Measurements from ENCODE around the gene XPO6.

Gene XPO6

DNA sequence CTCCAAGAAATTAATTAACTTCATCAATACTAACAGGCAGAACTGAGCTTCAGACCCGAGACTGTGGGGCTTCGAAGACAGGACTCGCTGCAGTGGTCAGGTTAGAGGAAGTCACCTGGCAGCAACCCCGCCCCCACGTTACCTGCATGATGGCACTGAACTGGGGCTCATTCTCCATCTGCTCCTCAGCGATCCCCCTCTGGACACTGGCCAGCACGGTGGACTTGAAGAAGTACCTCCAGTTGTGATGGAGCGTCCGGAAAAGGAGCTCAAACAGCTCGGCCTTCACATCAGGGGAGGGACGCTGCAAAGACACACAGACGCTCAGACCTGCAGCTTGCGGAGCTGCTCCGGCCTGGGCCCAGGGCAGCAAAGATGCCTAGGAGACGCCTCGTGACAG is 107.4 kb downstream of the XPO6 start:
- TF ChIP-seq, protein P1, sequence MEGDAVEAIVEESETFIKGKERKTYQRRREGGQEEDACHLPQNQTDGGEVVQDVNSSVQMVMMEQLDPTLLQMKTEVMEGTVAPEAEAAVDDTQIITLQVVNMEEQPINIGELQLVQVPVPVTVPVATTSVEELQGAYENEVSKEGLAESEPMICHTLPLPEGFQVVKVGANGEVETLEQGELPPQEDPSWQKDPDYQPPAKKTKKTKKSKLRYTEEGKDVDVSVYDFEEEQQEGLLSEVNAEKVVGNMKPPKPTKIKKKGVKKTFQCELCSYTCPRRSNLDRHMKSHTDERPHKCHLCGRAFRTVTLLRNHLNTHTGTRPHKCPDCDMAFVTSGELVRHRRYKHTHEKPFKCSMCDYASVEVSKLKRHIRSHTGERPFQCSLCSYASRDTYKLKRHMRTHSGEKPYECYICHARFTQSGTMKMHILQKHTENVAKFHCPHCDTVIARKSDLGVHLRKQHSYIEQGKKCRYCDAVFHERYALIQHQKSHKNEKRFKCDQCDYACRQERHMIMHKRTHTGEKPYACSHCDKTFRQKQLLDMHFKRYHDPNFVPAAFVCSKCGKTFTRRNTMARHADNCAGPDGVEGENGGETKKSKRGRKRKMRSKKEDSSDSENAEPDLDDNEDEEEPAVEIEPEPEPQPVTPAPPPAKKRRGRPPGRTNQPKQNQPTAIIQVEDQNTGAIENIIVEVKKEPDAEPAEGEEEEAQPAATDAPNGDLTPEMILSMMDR (IDR thresholded peaks at IDR 0.05; ENCODE audit: extremely low read depth, missing control alignments): no peak
- no peak for DNase-seq (ENCODE audit: low spot score)

DNA sequence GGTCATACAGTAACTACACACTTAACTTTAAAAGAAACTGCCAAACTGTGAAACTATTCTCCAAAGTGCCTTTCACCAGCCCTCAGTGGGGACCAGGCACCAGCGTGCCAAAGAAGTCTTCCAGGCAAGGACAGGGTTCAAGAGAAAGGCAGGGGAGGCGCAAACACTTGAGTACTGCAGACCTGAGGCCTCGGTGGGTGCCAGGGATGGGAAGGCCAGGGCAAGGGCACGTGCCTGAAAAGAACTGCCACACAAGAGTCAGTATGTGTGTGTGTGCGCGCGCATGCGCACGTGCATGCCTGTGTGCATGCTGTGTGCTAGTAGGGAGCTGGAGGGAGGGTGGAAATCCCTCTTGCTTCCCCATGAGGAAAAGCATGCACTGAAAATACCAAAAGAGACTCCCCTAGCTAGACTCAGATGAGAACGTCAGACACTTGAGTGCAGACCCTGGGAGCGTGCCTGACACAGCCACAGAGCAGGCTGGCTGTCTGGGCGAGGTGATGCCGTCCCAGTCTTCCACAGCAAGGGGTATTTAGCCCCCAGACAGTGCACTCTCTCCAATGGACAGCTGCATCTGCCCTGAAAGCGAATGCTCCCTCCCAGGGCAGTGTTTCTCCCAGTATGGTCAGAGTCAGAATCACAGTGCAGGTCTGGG is 108.1 kb downstream of the XPO6 start:
- DNase-seq (ENCODE audit: low spot score): no peak

DNA sequence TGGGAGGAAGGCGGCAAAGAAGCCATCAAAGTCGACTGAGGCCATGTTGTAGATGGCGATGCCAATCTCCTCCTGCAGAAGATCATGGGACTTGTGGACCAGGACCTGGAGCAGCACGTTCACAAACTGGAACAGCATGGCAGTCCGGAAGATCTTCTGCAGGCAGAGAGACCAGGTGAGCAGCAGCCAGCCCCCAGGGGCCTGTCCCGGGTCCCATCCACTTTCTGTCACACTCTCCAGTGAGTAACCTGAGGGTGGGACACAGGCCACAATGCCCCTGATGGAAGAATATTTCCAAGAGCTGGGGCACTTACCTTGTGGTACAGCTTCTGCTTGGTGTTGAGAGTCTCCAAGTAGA is 110.3 kb downstream of the XPO6 start:
- TF ChIP-seq, protein P1 (IDR thresholded peaks at IDR 0.05; ENCODE audit: extremely low read depth, missing control alignments): no peak
- DNase-seq (ENCODE audit: low spot score): no peak

More for the DNA sequence above, 108.1 kb downstream of the XPO6 start:
- TF ChIP-seq, protein P1 (IDR thresholded peaks at IDR 0.05; ENCODE audit: extremely low read depth, missing control alignments): no peak

DNA sequence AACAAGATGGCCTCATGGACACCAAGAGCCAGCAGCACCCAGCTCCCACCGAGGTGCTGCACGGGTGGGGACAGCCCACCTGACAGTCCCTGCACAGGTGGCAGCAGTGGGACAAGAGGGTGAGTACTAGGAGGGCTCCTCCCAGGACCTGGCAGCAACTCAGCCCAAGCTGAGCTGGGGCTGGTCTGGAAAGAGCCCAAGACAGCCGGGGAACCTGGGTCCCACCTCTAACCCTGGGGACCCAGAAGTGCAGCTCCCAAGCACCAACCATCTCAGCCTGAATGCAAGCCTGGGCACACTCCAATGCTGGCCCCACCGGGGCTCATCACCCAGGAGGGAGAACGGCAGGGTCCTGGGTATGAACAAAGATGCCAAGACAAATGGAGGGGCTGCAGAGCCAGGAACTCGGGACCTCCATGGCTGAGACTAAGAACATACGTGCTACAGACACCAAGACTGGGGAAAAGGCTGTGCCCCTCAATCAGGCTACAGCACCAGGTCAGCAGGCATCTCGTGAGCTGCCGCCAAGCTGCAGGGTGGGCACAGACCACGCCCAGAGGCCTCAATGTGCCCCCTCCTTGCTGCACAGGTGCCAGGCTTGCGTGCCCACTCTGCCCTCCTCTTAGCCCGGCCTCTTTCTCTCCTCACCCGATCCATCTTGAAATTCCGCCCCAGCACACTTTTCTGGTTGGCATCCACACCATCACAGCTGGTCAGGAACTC is 110.8 kb downstream of the XPO6 start:
- TF ChIP-seq, protein P1 (IDR thresholded peaks at IDR 0.05; ENCODE audit: extremely low read depth, missing control alignments): no peak

DNA sequence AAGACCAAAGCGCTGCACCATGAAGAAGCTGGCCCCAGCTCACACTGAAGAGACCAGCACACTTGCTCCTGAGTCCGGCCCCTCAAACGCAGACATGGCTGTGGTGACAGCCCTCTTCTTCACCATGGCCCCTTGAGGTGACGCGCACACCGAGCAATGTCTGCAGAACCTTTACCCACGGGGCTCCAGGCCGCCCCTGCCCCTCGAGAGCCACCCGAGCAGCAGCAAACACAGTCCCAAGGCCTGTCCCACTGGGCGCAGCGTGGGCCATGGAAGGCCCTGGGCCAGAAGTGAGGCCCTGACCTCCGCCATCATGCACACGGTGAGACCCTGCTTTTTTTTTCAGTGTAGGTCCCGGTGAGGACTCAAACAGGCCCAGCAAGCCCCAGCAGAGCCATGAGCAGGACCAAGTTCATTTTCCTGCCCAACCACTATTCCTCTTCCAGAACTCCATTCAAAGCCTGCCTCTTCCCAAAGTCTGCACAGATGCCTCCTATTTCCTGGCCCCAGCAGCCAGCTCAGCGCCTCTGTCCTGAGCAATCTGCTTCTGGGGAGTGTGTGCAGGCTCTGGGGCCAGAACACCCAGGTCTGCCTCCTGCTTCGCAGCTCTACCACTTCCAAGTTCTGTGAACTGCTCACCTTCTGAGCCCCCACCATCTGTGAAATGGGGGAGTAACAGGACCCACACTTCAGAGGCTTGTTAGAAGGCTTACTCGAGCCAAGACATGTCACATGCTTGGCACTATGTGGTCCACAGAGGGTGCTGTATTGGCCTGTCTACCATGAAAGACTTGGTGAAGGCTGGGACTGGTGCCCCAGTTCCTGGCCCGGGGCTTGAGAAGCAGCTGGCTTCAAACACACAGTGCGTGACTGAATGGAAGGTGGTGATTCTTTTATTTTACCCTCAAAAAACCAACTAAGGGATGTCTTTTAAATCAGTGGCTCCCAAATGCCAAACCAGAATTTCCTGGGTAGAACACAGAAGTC is 112.5 kb downstream of the XPO6 start:
- no peak for DNase-seq (ENCODE audit: low spot score)
- TF ChIP-seq, protein P1 (IDR thresholded peaks at IDR 0.05; ENCODE audit: extremely low read depth, missing control alignments): no peak

More for the DNA sequence above, 110.8 kb downstream of the XPO6 start:
- no peak for DNase-seq (ENCODE audit: low spot score)

DNA sequence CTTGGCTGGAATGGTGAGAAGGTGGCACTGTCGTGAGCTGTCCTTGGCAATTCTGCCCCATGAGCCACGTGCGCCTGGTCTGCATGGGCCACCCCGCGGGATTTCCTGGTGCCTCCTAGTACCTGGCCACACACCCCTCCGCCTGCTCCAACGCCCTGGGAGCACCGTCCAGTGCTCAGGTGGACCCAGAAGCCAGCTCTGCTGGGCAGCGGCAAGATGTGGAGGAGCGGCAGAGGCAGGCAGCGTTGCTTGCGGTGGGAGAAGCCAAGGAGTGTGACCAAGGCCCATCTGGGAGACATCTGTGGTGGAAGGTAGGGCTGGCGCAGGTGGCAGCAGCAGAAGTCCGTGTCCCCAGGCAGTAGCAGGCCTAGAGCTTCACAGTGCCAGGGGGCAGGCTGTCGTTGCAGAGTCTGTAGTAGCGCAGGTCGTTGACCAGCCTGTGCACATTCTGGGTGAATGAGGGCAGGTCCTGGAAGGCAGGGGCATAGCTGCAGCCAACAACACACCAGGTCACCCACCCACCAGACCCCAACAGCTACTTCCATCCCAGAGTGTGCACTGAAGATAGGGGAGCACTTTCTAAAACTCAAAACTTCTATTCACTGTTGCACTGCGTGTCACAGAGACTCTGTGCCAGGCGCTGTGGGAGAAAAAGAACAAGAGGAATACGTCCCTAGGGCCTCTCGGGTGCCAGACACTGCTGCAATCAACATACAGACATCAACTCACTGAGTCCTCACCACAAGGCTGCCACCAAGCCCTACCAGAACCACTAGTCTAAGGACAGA is 113.4 kb downstream of the XPO6 start:
- TF ChIP-seq, protein P1 (IDR thresholded peaks at IDR 0.05; ENCODE audit: extremely low read depth, missing control alignments): no peak

More for the DNA sequence above, 113.4 kb downstream of the XPO6 start:
- DNase-seq (ENCODE audit: low spot score): no peak

Data from GM20000 (cell line).